GM13976 (cell line): ENCODE results near the gene TRMO.

Source experiments
- DNase-seq: peaks from one replicate; pipeline ENCODE4 v3.0.0; 2012; ENCODE audit warnings: low spot score
- in situ Hi-C: fragments of 300-500 bp; cut with MboI; formaldehyde crosslinking; loops from one replicate; pipeline ENCODE4 v1.12.0; 2022; ENCODE audit warnings: low sequenced_read_pairs, mixed read lengths, inconsistent platforms; ENCODE audit not compliant: unreplicated experiment
- TF ChIP-seq, protein P1 (sequence below): IDR thresholded peaks from 2 replicates; pipeline ENCODE4 v1.5.1; 2012; ENCODE audit warnings: borderline replicate concordance, mild to moderate bottlenecking; ENCODE audit not compliant: insufficient read depth; ENCODE audit errors: extremely low read depth, missing control alignments, control extremely low read depth

TRMO gene

DNA sequence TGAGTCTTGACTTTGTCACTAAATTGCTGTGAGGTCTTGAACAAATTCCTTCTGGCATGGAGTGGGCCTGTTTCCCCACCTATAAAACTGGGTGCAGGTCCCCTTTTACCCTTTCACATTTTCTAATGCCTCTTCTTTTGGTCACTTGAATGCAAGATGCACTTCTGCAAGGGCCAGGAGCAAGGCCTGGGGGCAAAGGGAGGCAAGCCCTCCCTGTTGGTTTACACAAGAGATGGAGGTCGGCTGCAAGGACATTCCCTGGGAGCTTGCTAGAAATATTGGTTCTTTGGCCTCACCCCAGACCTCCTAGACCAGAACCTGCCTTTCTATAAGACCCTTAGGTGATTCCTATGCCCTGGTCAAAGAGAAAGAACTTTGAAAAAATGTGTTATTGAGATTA is 63.5 kb downstream of the TRMO start:
- TF ChIP-seq, protein P1, sequence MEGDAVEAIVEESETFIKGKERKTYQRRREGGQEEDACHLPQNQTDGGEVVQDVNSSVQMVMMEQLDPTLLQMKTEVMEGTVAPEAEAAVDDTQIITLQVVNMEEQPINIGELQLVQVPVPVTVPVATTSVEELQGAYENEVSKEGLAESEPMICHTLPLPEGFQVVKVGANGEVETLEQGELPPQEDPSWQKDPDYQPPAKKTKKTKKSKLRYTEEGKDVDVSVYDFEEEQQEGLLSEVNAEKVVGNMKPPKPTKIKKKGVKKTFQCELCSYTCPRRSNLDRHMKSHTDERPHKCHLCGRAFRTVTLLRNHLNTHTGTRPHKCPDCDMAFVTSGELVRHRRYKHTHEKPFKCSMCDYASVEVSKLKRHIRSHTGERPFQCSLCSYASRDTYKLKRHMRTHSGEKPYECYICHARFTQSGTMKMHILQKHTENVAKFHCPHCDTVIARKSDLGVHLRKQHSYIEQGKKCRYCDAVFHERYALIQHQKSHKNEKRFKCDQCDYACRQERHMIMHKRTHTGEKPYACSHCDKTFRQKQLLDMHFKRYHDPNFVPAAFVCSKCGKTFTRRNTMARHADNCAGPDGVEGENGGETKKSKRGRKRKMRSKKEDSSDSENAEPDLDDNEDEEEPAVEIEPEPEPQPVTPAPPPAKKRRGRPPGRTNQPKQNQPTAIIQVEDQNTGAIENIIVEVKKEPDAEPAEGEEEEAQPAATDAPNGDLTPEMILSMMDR, result no peak
- DNase-seq, result no peak
- in situ Hi-C loops, result no loop called here

DNA sequence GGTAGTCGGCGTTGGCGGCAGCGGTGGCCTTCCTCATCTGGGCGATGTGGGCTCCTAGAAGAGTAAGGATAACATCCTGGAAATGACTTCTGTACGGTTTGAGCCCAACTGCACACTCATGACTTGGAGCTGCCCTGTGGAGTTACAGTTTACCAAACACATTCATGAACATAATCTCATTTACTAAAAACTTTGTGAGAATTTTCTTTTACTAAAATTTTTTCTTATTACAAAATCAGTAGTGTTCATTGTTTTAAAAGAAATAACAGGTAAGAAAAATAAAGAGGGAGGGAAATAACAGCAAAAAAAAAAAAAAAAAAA is 63.9 kb downstream of the TRMO start:
- TF ChIP-seq, protein P1, result no peak
- in situ Hi-C loops, result no loop called here
- no peak for DNase-seq

DNA sequence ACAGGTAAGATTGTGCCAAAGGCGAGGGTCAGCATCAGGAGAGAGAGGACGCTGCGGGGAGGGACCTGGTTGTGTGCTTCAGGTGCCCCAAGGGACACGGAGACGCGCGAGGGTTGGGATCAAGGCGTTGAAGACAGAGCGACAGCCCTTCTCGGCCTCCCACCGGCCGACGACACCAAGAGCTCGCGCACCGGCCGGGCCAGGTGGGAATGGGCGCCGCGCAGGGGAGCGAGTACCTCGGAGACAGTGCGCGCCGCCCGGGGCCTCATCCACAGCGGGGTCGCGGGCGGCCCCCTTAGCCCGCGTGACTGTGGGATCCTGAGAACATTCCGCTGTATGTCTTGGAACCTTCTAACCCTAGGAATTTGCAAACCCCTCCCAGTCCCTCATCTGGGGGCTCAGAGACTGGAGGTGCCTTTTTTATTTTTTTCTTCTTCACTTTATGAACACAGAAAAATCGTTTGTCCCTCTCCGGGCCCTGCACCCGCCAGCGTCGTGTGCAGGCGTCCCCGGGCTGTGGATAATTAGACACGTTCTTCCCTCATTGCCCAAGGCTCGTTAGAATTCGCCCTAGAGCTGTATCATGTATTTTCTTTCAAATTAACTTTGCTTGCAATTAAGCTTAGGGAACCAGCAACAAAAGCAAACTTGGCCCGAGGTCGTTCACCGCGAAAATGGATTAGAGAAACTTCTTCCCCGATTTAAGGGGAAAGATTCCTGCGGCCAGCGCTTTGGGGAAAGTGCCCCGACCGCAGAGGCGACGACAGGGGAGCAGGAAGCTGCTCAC is 64.5 kb downstream of the TRMO start:
- TF ChIP-seq, protein P1, result no peak
- no peak for DNase-seq
- in situ Hi-C loops, result no loop called here

DNA sequence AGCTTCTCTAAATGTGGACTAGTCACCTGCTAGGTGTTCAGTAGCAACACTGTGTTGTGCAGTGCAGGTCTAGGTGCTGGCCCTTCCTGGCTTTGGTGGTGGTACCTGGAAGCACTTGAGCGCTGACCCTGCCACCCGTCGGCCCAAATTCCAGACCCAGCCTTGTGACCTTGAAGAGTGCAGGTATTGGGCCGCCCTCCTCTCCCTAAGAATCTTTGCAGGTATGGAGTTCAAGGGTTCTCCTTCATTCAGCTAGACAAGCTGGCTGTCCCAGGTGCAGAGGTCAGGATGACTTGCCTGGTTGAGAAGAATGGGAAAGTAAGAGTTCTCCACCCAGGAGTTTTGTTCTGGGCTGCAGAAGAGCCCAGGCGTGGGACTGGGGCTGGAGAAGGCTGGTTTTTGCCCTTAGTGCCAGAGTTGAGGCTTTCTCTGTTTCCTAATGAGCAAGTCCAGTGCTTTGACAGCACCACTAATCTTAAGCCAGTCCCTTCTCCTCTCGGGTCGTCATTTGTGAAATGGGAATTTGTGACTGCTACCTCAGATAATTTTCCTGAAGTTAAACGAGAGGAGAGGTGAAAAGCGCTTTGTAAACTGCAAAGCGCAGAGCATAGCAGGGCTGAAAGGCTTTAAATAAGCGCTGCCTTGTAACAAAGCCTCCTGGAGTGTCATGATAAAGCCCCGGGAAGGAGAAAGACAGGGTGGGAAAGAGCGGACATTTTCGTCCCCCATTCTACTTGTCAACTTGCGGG is 65.3 kb downstream of the TRMO start:
- TF ChIP-seq, protein P1, result no peak
- in situ Hi-C loops, result no loop called here
- no peak for DNase-seq

DNA sequence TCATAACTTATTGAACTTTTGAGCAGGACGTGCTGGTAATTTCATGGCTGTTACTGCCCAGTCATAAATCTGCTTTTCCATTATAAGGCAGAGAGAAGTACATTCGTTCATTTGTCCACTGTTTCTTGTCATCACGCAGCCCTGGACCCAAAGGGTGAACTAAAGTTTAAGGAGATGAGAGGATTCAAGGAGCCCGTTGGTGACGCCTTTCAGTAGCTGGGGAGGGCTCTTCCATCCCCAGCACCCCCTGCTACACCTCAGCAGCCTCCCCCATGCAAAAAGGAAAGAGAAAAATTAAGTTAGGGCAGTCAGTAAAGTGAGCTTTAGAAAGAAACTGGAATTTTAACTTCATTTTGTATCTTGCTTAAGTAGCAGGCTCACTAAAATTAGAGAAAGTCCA is 66.4 kb downstream of the TRMO start:
- no peak for DNase-seq
- in situ Hi-C loops, result no loop called here
- TF ChIP-seq, protein P1, result no peak

DNA sequence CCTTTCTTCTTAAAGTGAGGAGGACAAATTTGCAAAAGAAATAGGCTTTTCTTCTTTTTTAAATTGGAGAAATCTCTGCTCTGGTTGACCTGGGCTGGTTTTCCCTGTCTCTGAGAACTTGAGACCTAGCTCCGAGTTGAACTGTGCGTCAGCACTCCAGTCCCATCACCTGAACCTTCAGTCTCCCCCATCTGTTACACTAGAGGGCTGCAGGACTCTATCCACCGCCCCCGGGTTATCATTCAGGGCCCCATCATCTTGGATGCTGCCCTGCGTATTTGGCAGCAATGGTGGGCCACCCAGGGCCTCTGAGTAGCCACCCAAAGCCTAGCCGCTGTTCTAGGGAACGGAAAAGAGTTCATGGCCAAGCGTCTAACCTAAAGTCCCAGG is 66.8 kb downstream of the TRMO start:
- in situ Hi-C loops, result no loop called here
- no peak for DNase-seq
- TF ChIP-seq, protein P1, result no peak
